ENCODE results near the gene DNAJB8.

The DNAJB8 gene

GRCh38 chr3:128424508-128425069, 42.1 kb downstream of the DNAJB8 start:
- no peak for DNase-seq

- no peak for DNase-seq
Observed at GRCh38 chr3:128423525-128424147, 43.1 kb downstream of the DNAJB8 start.

- DNase-seq, result no peak
Observed at GRCh38 chr3:128422762-128423524, 43.7 kb downstream of the DNAJB8 start.

GRCh38 chr3:128421966-128422365, 44.7 kb downstream of the DNAJB8 start:
- no peak for DNase-seq

GRCh38 chr3:128421439-128421836, 45.3 kb downstream of the DNAJB8 start:
- no peak for DNase-seq

GRCh38 chr3:128420720-128421438, 45.8 kb downstream of the DNAJB8 start:
- no peak for DNase-seq

GRCh38 chr3:128420289-128420688, 46.4 kb downstream of the DNAJB8 start:
- no peak for DNase-seq

GRCh38 chr3:128419311-128419710, 47.4 kb downstream of the DNAJB8 start:
- DNase-seq, result no peak

- DNase-seq, result no peak
Observed at GRCh38 chr3:128418900-128419299, 47.8 kb downstream of the DNAJB8 start.

- DNase-seq, result no peak
Observed at GRCh38 chr3:128416578-128417211, 50.0 kb downstream of the DNAJB8 start.

- DNase-seq, result no peak
Observed at GRCh38 chr3:128415773-128416577, 50.7 kb downstream of the DNAJB8 start.

GRCh38 chr3:128415200-128415772, 51.4 kb downstream of the DNAJB8 start:
- no peak for DNase-seq

GRCh38 chr3:128413413-128414205, 53.1 kb downstream of the DNAJB8 start:
- DNase-seq, result no peak

GRCh38 chr3:128413003-128413370, 53.7 kb downstream of the DNAJB8 start:
- DNase-seq, result no peak

All from activated gamma-delta T cell (primary cell).